B cell (primary cell): ENCODE data around the gene ADAMTS17. TPM values are rescaled to one million over a fixed set of nuclear protein-coding genes. Genes with fewer than 3 reads are reported as not detected.

Experiments
- ATAC-seq: fragments of 200-7000 bp; cut with Tn5 transposase; one replicate; pipeline ENCODE4 v1.10.0; 2021; ENCODE audit warnings: low read depth, mild to moderate bottlenecking, moderate number of reproducible peaks, moderate library complexity
- CTCF ChIA-PET: fragments of 350-600 bp; sonication (Branson Sonifier 250); formaldehyde crosslinking; loops from one replicate; lab custom pipeline; 2021; ENCODE audit warnings: antibody characterized with exemption, inconsistent platforms; lab: Charles Lee
- POLR2A ChIA-PET: fragments of 350-600 bp; sonication (Branson Sonifier 250); formaldehyde crosslinking; loops from one replicate; lab custom pipeline; 2021; ENCODE audit warnings: antibody characterized with exemption; lab: Charles Lee
- DNase-seq: peaks from one replicate; pipeline ENCODE4 v3.0.0; 2013
- H2AFZ ChIP-seq: 2 replicates; pipeline ENCODE4 v1.6.1; 2012; ENCODE audit warnings: mild to moderate bottlenecking, low read depth, low read length; ENCODE audit not compliant: insufficient read depth, poor library complexity, severe bottlenecking
- H3K27ac ChIP-seq, 2 donors: 1 replicate in 1 of 2; 2 replicates in 1 of 2; pipeline ENCODE4 v1.5.1; 2012 to 2013; ENCODE audit warnings: low read length in 2 of 2, mild to moderate bottlenecking in 2 of 2, moderate library complexity in 1 of 2
- H3K27me3 ChIP-seq, 4 experiments: fragments of 200-600 bp in 1 of 4; sonication (generic) in 1 of 4; replicated peaks in 1 of 4; 1 replicate in 2 of 4; 2 replicates in 2 of 4; pipeline versions ENCODE4 v1.6.1 to v1.7.0; 2013 to 2016; ENCODE audit warnings: low read length in 3 of 4, mild to moderate bottlenecking in 2 of 4, mixed read lengths in 1 of 4, moderate library complexity in 1 of 4; ENCODE audit not compliant: insufficient read depth in 4 of 4, control insufficient read depth in 3 of 4; ENCODE audit errors: control extremely low read depth in 1 of 4
- H3K36me3 ChIP-seq, 2 experiments: replicated peaks in 1 of 2; 1 replicate in 1 of 2; 2 replicates in 1 of 2; pipeline versions ENCODE4 v1.6.1 to v1.7.1; 2013; ENCODE audit warnings: low read length in 1 of 2; ENCODE audit not compliant: insufficient read depth in 2 of 2, control insufficient read depth in 1 of 2; ENCODE audit errors: control extremely low read depth in 1 of 2, extremely low read depth in 1 of 2
- H3K4me1 ChIP-seq, 2 donors: fragments of 200-600 bp in 1 of 2; sonication (generic) in 1 of 2; 1 replicate in 1 of 2; 2 replicates in 1 of 2; pipeline versions ENCODE4 v1.5.1 to v1.6.1; 2013 to 2017; ENCODE audit warnings: low read length in 2 of 2; ENCODE audit not compliant: control insufficient read depth in 2 of 2, insufficient read depth in 2 of 2
- H3K4me2 ChIP-seq: replicated peaks from 2 replicates; pipeline ENCODE3; 2012; ENCODE audit warnings: mild to moderate bottlenecking, low read depth, low read length; ENCODE audit not compliant: poor library complexity, severe bottlenecking
- H3K4me3 ChIP-seq, 5 experiments: fragments of 200-600 bp in 1 of 5; sonication (generic) in 1 of 5; 1 replicate in 3 of 5; 2 replicates in 2 of 5; pipeline versions ENCODE4 v1.5.1 to v1.7.0; 2011 to 2016; ENCODE audit warnings: low read length in 4 of 5, mild to moderate bottlenecking in 4 of 5, low read depth in 2 of 5, control low read depth in 1 of 5, moderate library complexity in 1 of 5; ENCODE audit not compliant: insufficient read depth in 1 of 5; ENCODE audit errors: control extremely low read depth in 1 of 5, extremely low read depth in 1 of 5
- H3K79me2 ChIP-seq: fragments of 200-600 bp; sonication (generic); one replicate; pipeline ENCODE4 v1.6.0; 2016; ENCODE audit warnings: low read length; ENCODE audit not compliant: control insufficient read depth, insufficient read depth
- H3K9ac ChIP-seq: fragments of 200-600 bp; sonication (generic); 2 replicates; pipeline ENCODE4 v1.6.1; 2017; ENCODE audit warnings: mild to moderate bottlenecking, low read length, moderate library complexity
- H3K9me3 ChIP-seq, 3 donors: one replicate each; pipeline versions ENCODE4 v1.6.1 to v1.7.1; 2013; ENCODE audit warnings: low read length in 2 of 3; ENCODE audit not compliant: control insufficient read depth in 2 of 3, insufficient read depth in 1 of 3; ENCODE audit errors: control extremely low read depth in 1 of 3
- H4K20me1 ChIP-seq: 2 replicates; pipeline ENCODE4 v1.6.0; 2012; ENCODE audit warnings: mild to moderate bottlenecking, low read length; ENCODE audit not compliant: insufficient read depth, control insufficient read depth, poor library complexity, severe bottlenecking
- H3K27ac Mint-ChIP-seq: one replicate; pipeline ENCODE4 v1.8.0; 2021; ENCODE audit warnings: mixed read lengths
- H3K27me3 Mint-ChIP-seq: one replicate; pipeline ENCODE4 v1.8.0; 2021; ENCODE audit warnings: mixed read lengths
- H3K4me1 Mint-ChIP-seq: one replicate; pipeline ENCODE4 v1.8.0; 2021; ENCODE audit warnings: mixed read lengths
- H3K4me3 Mint-ChIP-seq: one replicate; pipeline ENCODE4 v1.8.0; 2021; ENCODE audit warnings: mixed read lengths
- H3K9me3 Mint-ChIP-seq: one replicate; pipeline ENCODE4 v1.8.0; 2022; ENCODE audit warnings: mixed read lengths; ENCODE audit not compliant: insufficient read depth
- CTCF ChIP-seq: fragments of 200-600 bp; IDR thresholded peaks from one replicate; pipeline ENCODE4 v1.8.0; 2022; ENCODE audit warnings: antibody characterized with exemption, mild to moderate bottlenecking
- EZH2 ChIP-seq: IDR thresholded peaks from 2 replicates; pipeline ENCODE4 v1.6.1; 2012; ENCODE audit warnings: borderline replicate concordance, low read depth, mild to moderate bottlenecking, moderate library complexity, low read length; ENCODE audit not compliant: insufficient read depth, poor library complexity, severe bottlenecking
- WGBS: methylation state at CpG from one replicate; pipeline ENCODE4 v1.1.5; 2013; ENCODE audit warnings: missing lambda C conversion rate; ENCODE audit not compliant: insufficient coverage; 5-methylcytosine and 5-hydroxymethylcytosine counted together
- intact Hi-C: fragments of 100-400 bp; cut with micrococcal nuclease; formaldehyde crosslinking; loops from one replicate; pipeline ENCODE4 v1.10.0; 2022
- polyA plus RNA-seq: library from polyadenylated mRNA; depleted of rRNA; stranded (reverse); fragments of >200 nt; gene quantifications from 2 replicates; pipeline ENCODE4 v1.2.3, GENCODE V29; 2012
- total RNA-seq, 2 donors: library from RNA; stranded (reverse); fragments of 120-200 nt in 1 of 2; gene quantifications; 1 replicate in 1 of 2; 2 replicates in 1 of 2; pipeline versions ENCODE4 v1.2.3 to v1.2.4, GENCODE V29; 2013 to 2022

Gene ADAMTS17
- total and polyA plus RNA-seq, 2 donors (not counting 1 experiment from before 2014, with no cell fraction given): 0.10 TPM; not detected in 1

GRCh38 chr15:100160953-100161352 is 180.8 kb downstream of the ADAMTS17 start:
- Histone ChIP-seq H3K9ac (no peak overlapping the region), H3K9me3 (no peaks in the 10 kb centered on the region), H3K27me3 (no peaks in the 10 kb centered on the region), H3K4me3 (no peak overlapping the region), H3K27ac (no peak overlapping the region), H2AFZ (no peak overlapping the region), H3K4me1 (no peaks in the 10 kb centered on the region), H3K36me3 (no peaks in the 10 kb centered on the region), H4K20me1 (no peaks in the 10 kb centered on the region), H3K79me2 (no peaks in the 10 kb centered on the region), H3K4me2 (no peak overlapping the region)
- ATAC-seq (no peak), DNase-seq (no peak)
- H3K4me3 Mint-ChIP-seq: no peak overlapping the region
- peaks cover 4% of the 10 kb centered on the region for H3K27me3 Mint-ChIP-seq
- H3K4me1 Mint-ChIP-seq: no peaks in the 10 kb centered on the region
- H3K9me3 Mint-ChIP-seq: no peaks in the 10 kb centered on the region
- POLR2A ChIA-PET: no interaction called here
- TF ChIP-seq EZH2 (no peak), CTCF (no peak)
- no peak overlapping the region for H3K27ac Mint-ChIP-seq
- WGBS: 72% methylated on average over 11 of the region's 11 CpGs
- CTCF ChIA-PET: no interaction called here
- intact Hi-C loops: no loop called here

- intact Hi-C loops: no loop called here
- 71% methylated on average over 2 of the region's 2 CpGs for WGBS
- ATAC-seq: no peak
Measured at GRCh38 chr15:100159436-100159835, 182.3 kb downstream of the ADAMTS17 start.

More at GRCh38 chr15:100159436-100159835, 182.3 kb downstream of the ADAMTS17 start:
- ChIA-PET CTCF (no interaction called here), POLR2A (no interaction called here)
- H3K27ac Mint-ChIP-seq: no peak overlapping the region
- H3K27me3 Mint-ChIP-seq: no peaks in the 10 kb centered on the region
- H3K4me3 Mint-ChIP-seq: no peak overlapping the region
- Histone ChIP-seq H3K9ac (no peak overlapping the region), H3K27me3 (no peaks in the 10 kb centered on the region), H4K20me1 (no peaks in the 10 kb centered on the region), H2AFZ (no peak overlapping the region), H3K4me2 (no peak overlapping the region), H3K36me3 (no peaks in the 10 kb centered on the region), H3K4me1 (no peaks in the 10 kb centered on the region), H3K27ac (no peak overlapping the region), H3K79me2 (no peaks in the 10 kb centered on the region), H3K4me3 (no peak overlapping the region), H3K9me3 (no peaks in the 10 kb centered on the region)
- no peak for DNase-seq
- no peak for TF ChIP-seq EZH2
- no peak for TF ChIP-seq CTCF
- no peaks in the 10 kb centered on the region for H3K9me3 Mint-ChIP-seq
- H3K4me1 Mint-ChIP-seq: no peaks in the 10 kb centered on the region
